ENCODE results near the gene HEMK1.

DNA sequence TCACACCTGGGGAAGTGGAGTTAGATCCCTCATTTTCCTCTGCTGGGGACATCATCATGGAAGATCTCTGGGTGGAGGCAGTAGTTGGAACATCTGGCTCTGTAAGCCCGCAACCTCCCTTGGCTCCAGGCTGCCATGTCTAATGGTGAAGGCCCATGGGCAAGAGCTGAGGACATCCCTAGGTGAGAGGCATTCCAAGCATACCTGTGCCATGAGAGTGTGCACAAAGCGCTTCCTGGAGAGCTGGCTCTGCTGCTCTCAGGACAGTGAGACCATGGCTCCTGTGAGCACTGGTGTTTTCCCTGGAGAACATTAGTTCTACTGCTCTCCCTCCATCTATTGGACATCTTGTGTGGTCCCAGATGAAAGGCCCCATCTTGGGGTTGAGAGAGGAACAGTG, 55.3 kb downstream of the HEMK1 start:
- TF ChIP-seq, protein P1, sequence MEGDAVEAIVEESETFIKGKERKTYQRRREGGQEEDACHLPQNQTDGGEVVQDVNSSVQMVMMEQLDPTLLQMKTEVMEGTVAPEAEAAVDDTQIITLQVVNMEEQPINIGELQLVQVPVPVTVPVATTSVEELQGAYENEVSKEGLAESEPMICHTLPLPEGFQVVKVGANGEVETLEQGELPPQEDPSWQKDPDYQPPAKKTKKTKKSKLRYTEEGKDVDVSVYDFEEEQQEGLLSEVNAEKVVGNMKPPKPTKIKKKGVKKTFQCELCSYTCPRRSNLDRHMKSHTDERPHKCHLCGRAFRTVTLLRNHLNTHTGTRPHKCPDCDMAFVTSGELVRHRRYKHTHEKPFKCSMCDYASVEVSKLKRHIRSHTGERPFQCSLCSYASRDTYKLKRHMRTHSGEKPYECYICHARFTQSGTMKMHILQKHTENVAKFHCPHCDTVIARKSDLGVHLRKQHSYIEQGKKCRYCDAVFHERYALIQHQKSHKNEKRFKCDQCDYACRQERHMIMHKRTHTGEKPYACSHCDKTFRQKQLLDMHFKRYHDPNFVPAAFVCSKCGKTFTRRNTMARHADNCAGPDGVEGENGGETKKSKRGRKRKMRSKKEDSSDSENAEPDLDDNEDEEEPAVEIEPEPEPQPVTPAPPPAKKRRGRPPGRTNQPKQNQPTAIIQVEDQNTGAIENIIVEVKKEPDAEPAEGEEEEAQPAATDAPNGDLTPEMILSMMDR (IDR thresholded peaks at IDR 0.05) = no peak
- no peak for TF ChIP-seq EZH2 (IDR thresholded peaks at IDR 0.05; ENCODE audit: borderline replicate concordance, insufficient read depth, low read depth, low read length, poor library complexity, severe bottlenecking)

Measured in B cell (primary cell).